Mesothelial cell of epicardium (in vitro differentiated cells): Measurements from ENCODE around the gene MAG. TPM values are rescaled to one million over a fixed set of nuclear protein-coding genes. Genes with fewer than 3 reads are reported as not detected.

Source experiments
- DNase-seq, 2 experiments: peaks; one replicate each; pipeline ENCODE4 v3.0.0; 2021; ENCODE audit warnings: low spot score in 2 of 2; ENCODE audit not compliant: unreplicated experiment in 2 of 2
- H3K27ac Mint-ChIP-seq: 2 replicates; pipeline ENCODE4 v1.8.0; 2021; ENCODE audit warnings: mixed read lengths
- H3K27me3 Mint-ChIP-seq: 2 replicates; pipeline ENCODE4 v1.8.0; 2021; ENCODE audit warnings: low read depth, mixed read lengths
- H3K36me3 Mint-ChIP-seq: 2 replicates; pipeline ENCODE4 v1.8.0; 2021; ENCODE audit warnings: mixed read lengths
- H3K4me1 Mint-ChIP-seq: 2 replicates; pipeline ENCODE4 v1.8.0; 2021; ENCODE audit warnings: mixed read lengths
- H3K4me3 Mint-ChIP-seq: 2 replicates; pipeline ENCODE4 v1.8.0; 2021; ENCODE audit warnings: mild to moderate bottlenecking, moderate library complexity, mixed read lengths
- H3K9me3 Mint-ChIP-seq: 2 replicates; pipeline ENCODE4 v1.8.0; 2021; ENCODE audit warnings: mixed read lengths
- total RNA-seq: library from RNA; stranded (reverse); gene quantifications from 3 replicates; pipeline ENCODE4 v1.2.1, GENCODE V29; 2021
- TF ChIP-seq, protein P1 (sequence below): fragments of 200-600 bp; sonication (generic); IDR thresholded peaks from one replicate; pipeline ENCODE4 v1.5.0; 2021; ENCODE audit warnings: antibody characterized with exemption; ENCODE audit not compliant: unreplicated experiment

The MAG gene
- total RNA-seq, 1 donor from 2014 or later = 26.1 TPM

DNA sequence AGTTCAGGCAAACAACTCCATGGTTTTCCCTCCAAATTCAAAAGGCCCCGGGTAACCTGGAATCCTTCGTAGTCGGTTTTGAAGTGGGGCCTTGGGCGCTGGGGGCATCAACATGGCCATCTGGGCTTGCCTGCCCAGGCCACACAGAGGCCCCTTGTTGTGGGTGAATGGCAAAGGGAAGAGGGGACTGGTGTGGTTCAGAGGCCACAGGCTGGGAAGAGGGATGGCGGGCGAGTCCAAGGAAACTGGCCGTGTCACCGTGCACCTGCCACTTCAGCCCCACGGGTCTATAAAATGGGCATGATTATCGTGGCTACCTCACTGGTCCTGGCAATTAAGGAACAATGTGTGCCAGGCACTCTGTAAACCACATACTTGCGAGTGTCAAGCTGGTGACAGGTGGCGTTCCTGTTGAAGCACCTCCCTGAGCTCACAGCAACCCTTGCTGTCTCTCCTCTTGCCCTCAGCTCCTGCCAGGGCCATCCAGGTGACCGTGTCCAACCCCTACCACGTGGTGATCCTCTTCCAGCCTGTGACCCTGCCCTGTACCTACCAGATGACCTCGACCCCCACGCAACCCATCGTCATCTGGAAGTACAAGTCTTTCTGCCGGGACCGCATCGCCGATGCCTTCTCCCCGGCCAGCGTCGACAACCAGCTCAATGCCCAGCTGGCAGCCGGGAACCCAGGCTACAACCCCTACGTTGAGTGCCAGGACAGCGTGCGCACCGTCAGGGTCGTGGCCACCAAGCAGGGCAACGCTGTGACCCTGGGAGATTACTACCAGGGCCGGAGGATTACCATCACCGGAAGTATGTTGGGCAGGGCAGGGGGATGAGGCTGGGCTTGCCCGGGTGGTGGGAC lies 41.9 kb upstream of the MAG start:
- DNase-seq = peak in 1 of 2 experiments; percentile 31
- TF ChIP-seq, protein P1, sequence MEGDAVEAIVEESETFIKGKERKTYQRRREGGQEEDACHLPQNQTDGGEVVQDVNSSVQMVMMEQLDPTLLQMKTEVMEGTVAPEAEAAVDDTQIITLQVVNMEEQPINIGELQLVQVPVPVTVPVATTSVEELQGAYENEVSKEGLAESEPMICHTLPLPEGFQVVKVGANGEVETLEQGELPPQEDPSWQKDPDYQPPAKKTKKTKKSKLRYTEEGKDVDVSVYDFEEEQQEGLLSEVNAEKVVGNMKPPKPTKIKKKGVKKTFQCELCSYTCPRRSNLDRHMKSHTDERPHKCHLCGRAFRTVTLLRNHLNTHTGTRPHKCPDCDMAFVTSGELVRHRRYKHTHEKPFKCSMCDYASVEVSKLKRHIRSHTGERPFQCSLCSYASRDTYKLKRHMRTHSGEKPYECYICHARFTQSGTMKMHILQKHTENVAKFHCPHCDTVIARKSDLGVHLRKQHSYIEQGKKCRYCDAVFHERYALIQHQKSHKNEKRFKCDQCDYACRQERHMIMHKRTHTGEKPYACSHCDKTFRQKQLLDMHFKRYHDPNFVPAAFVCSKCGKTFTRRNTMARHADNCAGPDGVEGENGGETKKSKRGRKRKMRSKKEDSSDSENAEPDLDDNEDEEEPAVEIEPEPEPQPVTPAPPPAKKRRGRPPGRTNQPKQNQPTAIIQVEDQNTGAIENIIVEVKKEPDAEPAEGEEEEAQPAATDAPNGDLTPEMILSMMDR = no peak
- Mint-ChIP-seq H3K27ac (peak overlapping the region; percentile 100), H3K4me3 (peak overlapping the region; percentile 95), H3K9me3 (peaks cover 11% of the 10 kb centered on the region), H3K36me3 (peaks cover 12% of the 10 kb centered on the region), H3K4me1 (peaks cover 25% of the 10 kb centered on the region), H3K27me3 (peaks cover 55% of the 10 kb centered on the region)

DNA sequence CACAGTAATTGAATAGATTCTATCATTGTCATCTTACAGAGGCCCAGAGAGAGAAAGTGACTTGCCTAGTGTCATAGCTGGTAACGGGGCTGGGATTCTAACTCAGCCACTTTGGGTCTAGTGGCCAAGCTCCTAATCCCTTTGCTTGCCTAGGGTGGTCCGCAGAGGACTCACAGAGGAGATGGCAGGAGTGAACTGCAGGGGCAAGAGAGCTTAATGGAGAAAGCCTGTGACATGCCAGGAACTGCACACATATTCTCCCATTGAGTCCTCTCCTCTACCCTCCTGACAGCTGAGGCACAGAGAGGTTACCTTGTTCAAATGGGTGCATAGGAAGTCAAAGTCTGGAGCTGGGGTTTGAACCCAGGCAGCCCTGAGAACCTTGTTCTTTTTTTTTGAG lies 40.5 kb upstream of the MAG start:
- peaks cover 18% of the 10 kb centered on the region for H3K36me3 Mint-ChIP-seq
- peaks cover 26% of the 10 kb centered on the region for H3K4me1 Mint-ChIP-seq
- DNase-seq = peak in 1 of 2 experiments; percentile 17
- no peak overlapping the region for H3K27ac Mint-ChIP-seq
- H3K9me3 Mint-ChIP-seq = peaks cover 3% of the 10 kb centered on the region
- TF ChIP-seq, protein P1 = no peak
- peaks cover 47% of the 10 kb centered on the region for H3K27me3 Mint-ChIP-seq
- H3K4me3 Mint-ChIP-seq = no peak overlapping the region

DNA sequence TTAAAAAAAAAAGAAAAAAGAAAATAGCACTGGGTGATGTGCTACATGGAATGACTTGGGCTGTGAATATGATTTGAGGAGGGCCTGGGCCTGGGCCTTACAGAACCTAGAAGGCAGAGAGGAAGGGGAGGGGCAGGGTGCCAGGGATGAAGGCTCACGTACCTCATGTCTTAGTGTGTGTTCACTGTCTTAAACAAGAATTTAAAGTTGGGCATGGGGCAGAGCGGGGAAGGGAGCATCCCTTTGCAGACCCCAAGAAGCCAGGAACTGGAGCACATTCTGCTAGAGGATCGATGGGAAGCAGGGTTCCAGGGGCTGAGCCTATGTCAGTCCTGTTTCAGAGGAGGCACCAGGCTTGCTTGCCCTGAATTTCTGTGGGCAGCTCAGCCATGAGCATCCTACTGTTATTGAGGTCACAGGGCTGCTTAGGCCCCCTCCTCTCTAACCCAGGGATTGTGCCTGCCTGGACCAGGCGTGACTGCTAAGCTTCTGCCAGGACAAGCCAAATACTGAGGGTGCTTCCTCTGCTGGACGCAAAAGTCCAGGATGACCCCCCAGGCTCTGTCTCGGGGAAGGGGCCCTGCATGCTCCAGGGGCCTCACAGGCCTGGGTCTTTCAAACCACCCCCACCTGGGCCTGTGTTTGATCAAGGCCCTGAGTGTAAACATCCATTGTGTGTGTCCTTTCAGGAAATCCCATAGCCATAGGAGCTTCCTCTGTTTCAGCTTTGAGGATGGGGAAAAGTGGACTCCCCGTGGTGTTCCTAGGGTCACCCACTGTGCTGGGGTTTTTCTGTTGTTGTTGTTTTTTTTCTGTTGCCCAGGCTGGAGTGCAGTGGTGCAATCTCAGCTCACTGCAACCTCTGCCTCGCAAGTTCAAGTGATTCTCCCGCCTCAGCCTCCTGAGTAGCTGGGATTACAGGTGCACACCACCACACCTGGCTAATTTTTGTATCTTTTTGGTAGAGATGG lies 38.4 kb upstream of the MAG start:
- no peak overlapping the region for H3K4me3 Mint-ChIP-seq
- DNase-seq = peak in 1 of 2 experiments; percentile 36
- peaks cover 18% of the 10 kb centered on the region for H3K36me3 Mint-ChIP-seq
- H3K9me3 Mint-ChIP-seq = no peaks in the 10 kb centered on the region
- TF ChIP-seq, protein P1 = no peak
- H3K27me3 Mint-ChIP-seq = peaks cover 28% of the 10 kb centered on the region
- peaks cover 31% of the 10 kb centered on the region for H3K4me1 Mint-ChIP-seq
- H3K27ac Mint-ChIP-seq = no peak overlapping the region

DNA sequence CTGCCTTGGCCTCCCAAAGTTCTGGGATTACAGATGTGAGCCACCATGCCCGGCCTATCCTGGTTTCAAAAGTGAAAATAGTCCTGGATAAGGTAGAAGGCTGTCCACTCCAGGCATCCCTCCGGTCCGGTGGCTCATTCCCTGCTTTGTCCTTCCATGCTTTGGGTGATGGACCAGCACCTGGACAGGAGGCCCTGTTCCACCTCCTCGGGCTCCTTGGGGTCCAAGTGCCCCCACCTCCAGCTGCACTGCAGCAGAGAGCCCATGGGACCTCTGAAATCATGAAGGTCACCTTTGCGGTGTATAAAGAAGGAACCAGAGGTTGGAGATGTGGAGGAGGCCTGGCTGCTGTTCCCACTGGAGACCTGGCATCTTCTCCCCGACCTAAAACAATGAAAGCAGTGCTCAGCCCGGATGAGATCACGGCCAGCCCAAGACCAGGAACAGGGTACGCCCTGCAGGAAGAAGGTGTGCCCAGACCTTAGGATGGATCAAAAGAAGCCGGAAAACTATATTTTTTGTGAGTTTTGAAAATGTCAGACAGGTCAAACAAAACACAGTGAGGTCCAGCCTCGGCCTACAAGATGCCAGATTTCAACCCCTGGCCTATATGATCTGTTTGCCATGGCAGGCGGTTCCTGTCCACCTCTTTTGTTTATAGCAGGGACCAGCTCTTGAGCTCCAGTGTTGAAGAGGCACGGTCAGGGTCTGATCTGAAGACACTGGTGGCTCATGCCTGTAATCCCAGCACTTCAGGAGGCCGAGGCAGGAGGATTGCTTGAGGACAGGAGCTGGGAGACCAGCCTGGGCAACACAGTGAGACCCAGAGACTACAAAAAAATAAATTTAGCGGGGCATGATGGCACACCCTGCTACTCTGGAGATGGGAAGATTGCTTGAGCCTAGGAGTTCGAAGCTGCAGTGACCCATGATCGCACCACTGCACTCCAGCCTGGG lies 37.3 kb upstream of the MAG start:
- Mint-ChIP-seq H3K27ac (no peak overlapping the region), H3K36me3 (peaks cover 18% of the 10 kb centered on the region), H3K4me1 (peaks cover 23% of the 10 kb centered on the region), H3K9me3 (no peaks in the 10 kb centered on the region), H3K4me3 (no peak overlapping the region), H3K27me3 (peaks cover 18% of the 10 kb centered on the region)
- TF ChIP-seq, protein P1 = no peak
- DNase-seq = peak in 1 of 2 experiments; percentile 29

DNA sequence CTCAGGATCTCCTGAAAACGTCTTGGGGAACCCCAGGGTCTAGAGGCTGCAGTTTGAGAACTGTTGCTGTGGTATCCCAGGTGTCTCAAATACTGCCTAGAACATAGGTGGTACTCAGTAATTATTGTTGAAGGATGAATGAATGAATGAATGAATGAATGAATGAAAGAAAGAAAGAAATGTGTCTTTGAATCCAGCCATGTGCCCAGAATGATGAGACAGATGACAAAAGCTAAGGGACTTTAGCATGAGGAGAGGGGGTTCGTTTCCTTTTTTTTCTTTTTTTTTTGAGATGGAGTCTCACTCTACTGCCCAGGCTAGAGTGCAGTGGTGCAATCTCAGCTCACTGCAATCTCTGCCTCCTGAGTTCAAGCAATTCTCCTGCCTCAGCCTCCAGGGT lies 35.4 kb upstream of the MAG start:
- Mint-ChIP-seq H3K27me3 (no peaks in the 10 kb centered on the region), H3K4me3 (no peak overlapping the region), H3K27ac (no peak overlapping the region), H3K9me3 (no peaks in the 10 kb centered on the region), H3K36me3 (peaks cover 22% of the 10 kb centered on the region), H3K4me1 (peaks cover 12% of the 10 kb centered on the region)
- TF ChIP-seq, protein P1 = no peak
- no peak for DNase-seq
